Vagina (tissue), 2 donors: ENCODE data around the gene GHR. TPM values are rescaled to one million over a fixed set of nuclear protein-coding genes. Genes with fewer than 3 reads are reported as not detected.
A peak's percentile ranks its signal among the peaks of the same experiment; 100 is the strongest.
"Not testable (repeated sequence)": the region's sequence is repeated elsewhere in the genome, so short reads cannot be mapped to it uniquely, and the experiment has no call there.

Experiments used
- DNase-seq, 2 donors: peaks; one replicate each; pipeline ENCODE4 v3.0.0-alpha.2; 2017; ENCODE audit errors: extremely low spot score in 2 of 2
- H3K27ac ChIP-seq: fragments of 200-600 bp; sonication (generic); one replicate; pipeline ENCODE4 v1.5.1; 2019
- H3K27me3 ChIP-seq: fragments of 200-600 bp; sonication (generic); one replicate; pipeline ENCODE4 v1.5.1; 2019
- H3K36me3 ChIP-seq, 2 donors: fragments of 200-600 bp; sonication (generic); one replicate each; pipeline ENCODE4 v1.5.1; 2017 to 2019
- H3K4me1 ChIP-seq: fragments of 200-600 bp; sonication (generic); one replicate; pipeline ENCODE4 v1.5.1; 2019
- H3K4me3 ChIP-seq, 2 donors: fragments of 200-600 bp; sonication (generic); 1 replicate in 1 of 2; 2 replicates in 1 of 2; pipeline ENCODE4 v1.5.1; 2016 to 2019
- H3K9me3 ChIP-seq: fragments of 200-600 bp; sonication (generic); one replicate; pipeline ENCODE4 v1.5.1; 2019
- POLR2A ChIP-seq, 2 donors: fragments of 450-650 bp; IDR thresholded peaks; one replicate each; pipeline ENCODE4 v1.6.1; 2017; ENCODE audit warnings: antibody characterized with exemption in 2 of 2, mild to moderate bottlenecking in 2 of 2, moderate library complexity in 2 of 2
- POLR2AphosphoS5 ChIP-seq, 2 donors: sonication (generic); formaldehyde crosslinking; IDR thresholded peaks; one replicate each; pipeline ENCODE4 v1.9.0; 2017; ENCODE audit warnings: antibody characterized with exemption in 2 of 2, mild to moderate bottlenecking in 2 of 2, low read depth in 1 of 2; ENCODE audit not compliant: insufficient read depth in 1 of 2
- intact Hi-C: fragments of 100-400 bp; cut with DNase I; formaldehyde crosslinking; loops from one replicate; pipeline ENCODE4 v1.15.1; 2023
- total RNA-seq: library from RNA; depleted of rRNA; stranded (reverse); fragments of >200 nt; gene quantifications from one replicate; pipeline ENCODE4 v1.2.3, GENCODE V29; 2016
- TF ChIP-seq, protein P1 (sequence below), 3 experiments: fragments of 450-650 bp in 2 of 3; fragments of 200-600 bp in 1 of 3; sonication (generic) in 1 of 3; IDR thresholded peaks; one replicate each; pipeline ENCODE4 v1.5.1; 2017 to 2019; ENCODE audit warnings: antibody characterized with exemption in 3 of 3, mild to moderate bottlenecking in 2 of 3, moderate library complexity in 2 of 3

The GHR gene
- total RNA-seq, 1 donor from 2014 or later: 16.7 TPM

DNA sequence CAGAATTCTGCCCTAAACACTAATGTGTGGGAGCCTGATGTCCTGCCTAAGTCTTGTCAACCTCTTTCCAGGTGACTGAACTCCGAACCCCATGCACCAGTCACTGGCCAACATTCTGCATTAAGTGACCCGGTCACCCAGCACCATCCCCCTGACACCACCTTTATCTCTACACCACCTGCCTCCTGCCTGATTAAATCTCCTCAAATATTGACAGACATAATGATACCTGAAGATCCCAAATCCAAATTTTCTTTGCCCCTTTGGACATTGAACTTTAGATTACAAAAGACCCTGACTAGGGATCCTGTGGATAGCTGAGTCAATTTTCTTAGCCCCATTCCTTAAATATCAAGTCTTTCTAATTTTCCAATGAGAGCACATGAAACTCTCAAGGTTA is 150.1 kb downstream of the GHR start:
- Histone ChIP-seq H3K9me3 (no peaks in the 10 kb centered on the region), H3K27me3 (no peaks in the 10 kb centered on the region), H3K36me3 (no peaks in the 10 kb centered on the region), H3K4me1 (no peaks in the 10 kb centered on the region), H3K27ac (no peak overlapping the region), H3K4me3 (no peak overlapping the region)
- DNase-seq: no peak
- no peak for TF ChIP-seq POLR2A (IDR thresholded peaks at IDR 0.05)
- TF ChIP-seq, protein P1, sequence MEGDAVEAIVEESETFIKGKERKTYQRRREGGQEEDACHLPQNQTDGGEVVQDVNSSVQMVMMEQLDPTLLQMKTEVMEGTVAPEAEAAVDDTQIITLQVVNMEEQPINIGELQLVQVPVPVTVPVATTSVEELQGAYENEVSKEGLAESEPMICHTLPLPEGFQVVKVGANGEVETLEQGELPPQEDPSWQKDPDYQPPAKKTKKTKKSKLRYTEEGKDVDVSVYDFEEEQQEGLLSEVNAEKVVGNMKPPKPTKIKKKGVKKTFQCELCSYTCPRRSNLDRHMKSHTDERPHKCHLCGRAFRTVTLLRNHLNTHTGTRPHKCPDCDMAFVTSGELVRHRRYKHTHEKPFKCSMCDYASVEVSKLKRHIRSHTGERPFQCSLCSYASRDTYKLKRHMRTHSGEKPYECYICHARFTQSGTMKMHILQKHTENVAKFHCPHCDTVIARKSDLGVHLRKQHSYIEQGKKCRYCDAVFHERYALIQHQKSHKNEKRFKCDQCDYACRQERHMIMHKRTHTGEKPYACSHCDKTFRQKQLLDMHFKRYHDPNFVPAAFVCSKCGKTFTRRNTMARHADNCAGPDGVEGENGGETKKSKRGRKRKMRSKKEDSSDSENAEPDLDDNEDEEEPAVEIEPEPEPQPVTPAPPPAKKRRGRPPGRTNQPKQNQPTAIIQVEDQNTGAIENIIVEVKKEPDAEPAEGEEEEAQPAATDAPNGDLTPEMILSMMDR (IDR thresholded peaks at IDR 0.05): no peak
- TF ChIP-seq POLR2AphosphoS5 (IDR thresholded peaks at IDR 0.05; ENCODE audit: insufficient read depth in 1 of 2, low read depth in 1 of 2): no peak
- intact Hi-C loops: no loop called here

DNA sequence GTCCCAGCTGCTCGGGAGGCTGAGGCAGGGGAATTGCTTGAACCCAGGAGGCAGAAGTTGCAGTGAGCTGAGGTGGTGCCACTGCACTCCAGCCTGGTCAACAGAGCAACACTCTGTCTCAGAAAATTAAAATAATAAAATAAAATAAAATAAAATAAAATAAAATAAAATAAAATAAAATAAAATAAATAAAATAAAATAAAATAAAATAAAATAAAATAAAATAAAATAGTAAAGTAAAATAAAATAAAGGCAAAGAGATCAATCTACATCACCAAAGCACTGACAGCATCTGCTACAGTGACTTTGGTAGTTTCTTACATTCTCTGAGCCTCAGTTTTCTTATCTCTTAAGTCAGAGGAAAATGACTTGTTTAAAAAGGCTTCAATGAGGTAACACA is 152.7 kb downstream of the GHR start:
- DNase-seq, H3K4me3 ChIP-seq, H3K27ac ChIP-seq, H3K36me3 ChIP-seq, H3K4me1 ChIP-seq, intact Hi-C loops, H3K27me3 ChIP-seq, H3K9me3 ChIP-seq: not testable (repeated sequence)

GRCh38 chr5:42578901-42579300 is 155.7 kb downstream of the GHR start:
- H3K27ac ChIP-seq, intact Hi-C loops, H3K27me3 ChIP-seq, H3K9me3 ChIP-seq, H3K4me1 ChIP-seq, DNase-seq, H3K4me3 ChIP-seq, H3K36me3 ChIP-seq: not testable (repeated sequence)

GRCh38 chr5:42579320-42579719 is 156.1 kb downstream of the GHR start:
- no peaks in the 10 kb centered on the region for H3K36me3 ChIP-seq
- no peak overlapping the region for H3K4me3 ChIP-seq
- intact Hi-C loops: no loop called here
- H3K9me3 ChIP-seq: no peaks in the 10 kb centered on the region
- H3K27me3 ChIP-seq: no peaks in the 10 kb centered on the region
- H3K4me1 ChIP-seq: no peaks in the 10 kb centered on the region
- no peak for DNase-seq
- H3K27ac ChIP-seq: no peak overlapping the region
- TF ChIP-seq POLR2AphosphoS5 (IDR thresholded peaks at IDR 0.05; ENCODE audit: insufficient read depth in 1 of 2, low read depth in 1 of 2) (peak in 1 of 2 donors; percentile 47), POLR2A (IDR thresholded peaks at IDR 0.05) (no peak)

- DNase-seq: no peak
- H3K27ac ChIP-seq: no peak overlapping the region
- H3K4me3 ChIP-seq: no peak overlapping the region
- intact Hi-C loops: loop anchor here (10.0 kb wide), 1 partner anchor 157 kb away; the partner anchor contains the start of gene GHR
- H3K27me3 ChIP-seq: no peaks in the 10 kb centered on the region
- no peaks in the 10 kb centered on the region for H3K9me3 ChIP-seq
- H3K4me1 ChIP-seq: peaks cover 10% of the 10 kb centered on the region
- TF ChIP-seq POLR2AphosphoS5 (IDR thresholded peaks at IDR 0.05; ENCODE audit: insufficient read depth in 1 of 2, low read depth in 1 of 2) (no peak), POLR2A (IDR thresholded peaks at IDR 0.05) (no peak)
- TF ChIP-seq, protein P1 (IDR thresholded peaks at IDR 0.05): no peak
- no peaks in the 10 kb centered on the region for H3K36me3 ChIP-seq
Observed at GRCh38 chr5:42581845-42582244, 158.6 kb downstream of the GHR start.

DNA sequence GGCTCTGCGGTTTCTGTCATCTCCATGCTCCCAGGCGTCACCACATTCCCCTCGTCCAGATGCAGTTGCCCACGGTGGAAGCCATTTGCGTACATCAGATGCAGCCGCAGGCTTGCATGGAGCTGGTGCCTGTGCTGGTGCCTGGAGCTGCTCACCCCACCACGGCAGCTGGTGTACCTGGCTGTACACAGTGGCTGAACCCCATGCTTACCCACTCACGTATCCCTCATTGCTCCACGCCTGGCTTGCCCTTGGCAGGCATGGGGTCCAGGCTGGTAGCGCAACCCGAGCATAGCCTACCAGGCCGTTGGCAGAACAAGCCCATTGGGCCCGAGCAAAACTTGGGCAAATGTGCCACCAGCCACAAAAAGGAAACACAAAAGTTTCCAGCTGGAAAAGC is 159.5 kb downstream of the GHR start:
- intact Hi-C loops: loop anchor here (10.0 kb wide), 1 partner anchor 158 kb away; the partner anchor contains the start of gene GHR
- Histone ChIP-seq H3K4me1 (peaks cover 17% of the 10 kb centered on the region), H3K27ac (no peak overlapping the region), H3K27me3 (no peaks in the 10 kb centered on the region), H3K9me3 (no peaks in the 10 kb centered on the region), H3K36me3 (no peaks in the 10 kb centered on the region), H3K4me3 (no peak overlapping the region)
- TF ChIP-seq POLR2A (IDR thresholded peaks at IDR 0.05): no peak
- TF ChIP-seq POLR2AphosphoS5 (IDR thresholded peaks at IDR 0.05; ENCODE audit: insufficient read depth in 1 of 2, low read depth in 1 of 2): no peak
- DNase-seq: no peak

- Histone ChIP-seq H3K4me1 (peaks cover 21% of the 10 kb centered on the region), H3K36me3 (no peaks in the 10 kb centered on the region), H3K9me3 (no peaks in the 10 kb centered on the region), H3K27me3 (no peaks in the 10 kb centered on the region), H3K27ac (no peak overlapping the region), H3K4me3 (no peak overlapping the region)
- TF ChIP-seq, protein P1 (IDR thresholded peaks at IDR 0.05): peak; percentile 57 to 66 (median 65)
- no peak for TF ChIP-seq POLR2AphosphoS5 (IDR thresholded peaks at IDR 0.05; ENCODE audit: insufficient read depth in 1 of 2, low read depth in 1 of 2)
- TF ChIP-seq POLR2A (IDR thresholded peaks at IDR 0.05): no peak
- DNase-seq: no peak
- intact Hi-C loops: loop anchor here (10.0 kb wide), 1 partner anchor 159 kb away; the partner anchor contains the start of gene GHR
Observed at GRCh38 chr5:42583322-42583721, 160.1 kb downstream of the GHR start.
